HepG2 (cell line): ENCODE data around the gene BDH2. TPM values are rescaled to one million over a fixed set of nuclear protein-coding genes. Genes with fewer than 3 reads are reported as not detected.

Source experiments
- ATAC-seq: fragments of 200-7000 bp; cut with Tn5 transposase; 3 replicates; pipeline ENCODE4 v1.9.1; 2020; ENCODE audit warnings: mild to moderate bottlenecking, moderate library complexity
- BruUV-seq: library from RNA; stranded (reverse); fragments of 400-500 nt; replicated peaks from 2 replicates; lab custom pipeline; 2021; lab: Mats Ljungman, UMichigan
- CTCF ChIA-PET: fragments of 300-600 bp; formaldehyde crosslinking; extraction: SDS; loops from one replicate; lab custom pipeline; 2021; ENCODE audit warnings: low total read pairs, inconsistent platforms, low intra/inter-chr PET ratio; lab: Yijun Ruan, JAX
- POLR2A ChIA-PET: fragments of 350-600 bp; sonication (Branson Sonifier 250); formaldehyde crosslinking; loops from one replicate; lab custom pipeline; 2020; ENCODE audit warnings: antibody characterized with exemption, inconsistent platforms; lab: Yijun Ruan, JAX
- DNase-seq: peaks from one replicate; pipeline ENCODE4 v3.0.0-alpha.2; 2015; ENCODE audit warnings: low spot score
- FAIRE-seq: peaks from 3 replicates; lab custom pipeline; 2011; peaks lifted over from hg19 to GRCh38; lab: Jason Lieb, UNC
- H2AFZ ChIP-seq: one replicate; pipeline ENCODE4 v1.6.1; 2011; ENCODE audit warnings: low read length, inconsistent platforms
- H3K27ac ChIP-seq: fragments of 300-600 bp; 3 replicates; pipeline ENCODE4 v1.8.0; 2011; ENCODE audit warnings: mixed run types, mild to moderate bottlenecking, mixed read lengths, low read length, inconsistent platforms; ENCODE audit not compliant: insufficient read depth; ENCODE audit errors: extremely low read length
- H3K27me3 ChIP-seq, 2 experiments: fragments of 200-600 bp in 1 of 2; 2 replicates in 1 of 2; 3 replicates in 1 of 2; pipeline versions ENCODE4 v1.6.0 to v1.8.0; 2011; ENCODE audit warnings: low read length in 2 of 2, mild to moderate bottlenecking in 2 of 2, moderate library complexity in 2 of 2, inconsistent platforms in 1 of 2; ENCODE audit not compliant: insufficient read depth in 2 of 2, control insufficient read depth in 1 of 2
- H3K36me3 ChIP-seq, 2 experiments: fragments of 200-600 bp in 1 of 2; replicated peaks in 1 of 2; 2 replicates in 1 of 2; 3 replicates in 1 of 2; pipeline versions ENCODE4 v1.5.1 to v1.8.0; 2011; ENCODE audit warnings: low read length in 2 of 2, inconsistent platforms in 1 of 2; ENCODE audit not compliant: insufficient read depth in 2 of 2, control insufficient read depth in 1 of 2
- H3K4me1 ChIP-seq: 2 replicates; pipeline ENCODE4 v1.5.1; 2012; ENCODE audit warnings: low read length, inconsistent platforms; ENCODE audit not compliant: insufficient read depth
- H3K4me2 ChIP-seq: 2 replicates; pipeline ENCODE4 v1.6.0; 2011; ENCODE audit warnings: low read depth, low read length, inconsistent platforms
- H3K4me3 ChIP-seq, 3 experiments: fragments of 200-600 bp in 1 of 3; sonication (generic), shearing (Covaris generic) in 1 of 3; replicated peaks in 1 of 3; 2 replicates each; pipeline ENCODE4 v1.5.1; 2011 to 2016; ENCODE audit warnings: low read length in 3 of 3, inconsistent platforms in 2 of 3, low read depth in 2 of 3, mild to moderate bottlenecking in 2 of 3, control low read depth in 1 of 3, mixed read lengths in 1 of 3; ENCODE audit not compliant: insufficient read depth in 1 of 3
- H3K79me2 ChIP-seq: one replicate; pipeline ENCODE4 v1.6.1; 2011; ENCODE audit warnings: low read length, inconsistent platforms; ENCODE audit not compliant: insufficient read depth
- H3K9ac ChIP-seq: 2 replicates; pipeline ENCODE4 v1.6.0; 2011; ENCODE audit warnings: mild to moderate bottlenecking, low read depth, low read length, inconsistent platforms; ENCODE audit not compliant: insufficient read depth
- H3K9me3 ChIP-seq: 2 replicates; pipeline ENCODE4 v1.5.1; 2012; ENCODE audit warnings: mild to moderate bottlenecking, low read length
- H4K20me1 ChIP-seq: 2 replicates; pipeline ENCODE4 v1.6.0; 2011; ENCODE audit warnings: inconsistent platforms, mild to moderate bottlenecking, low read length, moderate library complexity; ENCODE audit not compliant: insufficient read depth
- ATRX ChIP-seq: sonication (generic); formaldehyde crosslinking; IDR thresholded peaks from 2 replicates; pipeline ENCODE4 v1.4.0; 2020; ENCODE audit warnings: missing genetic modification reagents, borderline replicate concordance
- CCAR2 ChIP-seq: fragments of 200-400 bp; formaldehyde crosslinking; optimal IDR thresholded peaks from 2 replicates; pipeline ENCODE3; 2018; ENCODE audit warnings: low read depth, mild to moderate bottlenecking, low read length, moderate library complexity
- CHD4 ChIP-seq: fragments of 200-600 bp; sonication (generic); IDR thresholded peaks from 2 replicates; pipeline ENCODE4 v1.7.0; 2017; ENCODE audit warnings: mild to moderate bottlenecking, low read length, borderline replicate concordance
- MAFF ChIP-seq: IDR thresholded peaks from 2 replicates; pipeline ENCODE4 v1.6.1; 2011; ENCODE audit warnings: low read depth, low read length, improper control_type of control experiment
- MEIS1 ChIP-seq: sonication (generic); formaldehyde crosslinking; IDR thresholded peaks from 2 replicates; pipeline ENCODE4 v1.9.0; 2021; ENCODE audit warnings: mild to moderate bottlenecking, missing genetic modification reagents, moderate library complexity, borderline replicate concordance
- MTF1 ChIP-seq: sonication (generic); formaldehyde crosslinking; IDR thresholded peaks from 2 replicates; pipeline ENCODE4 v1.5.0; 2020; ENCODE audit warnings: missing genetic modification reagents
- RXRB ChIP-seq: IDR thresholded peaks from 2 replicates; pipeline ENCODE4 v1.6.1; 2016; ENCODE audit warnings: borderline replicate concordance, missing genetic modification reagents, missing compliant biosample characterization
- SP4 ChIP-seq: sonication (generic); formaldehyde crosslinking; IDR thresholded peaks from 2 replicates; pipeline ENCODE4 v1.8.1; 2023; ENCODE audit warnings: mild to moderate bottlenecking, missing genetic modification reagents
- TSC22D2 ChIP-seq: sonication (generic); formaldehyde crosslinking; IDR thresholded peaks from 2 replicates; pipeline ENCODE4 v1.5.1; 2020; ENCODE audit warnings: missing genetic modification reagents, mild to moderate bottlenecking, borderline replicate concordance
- ZBTB21 ChIP-seq: sonication (generic); formaldehyde crosslinking; IDR thresholded peaks from 2 replicates; pipeline ENCODE4 v1.4.0; 2020; ENCODE audit warnings: missing genetic modification reagents
- ZBTB26 ChIP-seq: IDR thresholded peaks from 2 replicates; pipeline ENCODE4 v1.6.1; 2016; ENCODE audit warnings: missing compliant biosample characterization, missing genetic modification reagents, borderline replicate concordance
- ZBTB38 ChIP-seq: sonication (generic); formaldehyde crosslinking; IDR thresholded peaks from 2 replicates; pipeline ENCODE4 v1.5.1; 2020; ENCODE audit warnings: mild to moderate bottlenecking, missing genetic modification reagents
- ZFY ChIP-seq: sonication (generic); formaldehyde crosslinking; IDR thresholded peaks from 2 replicates; pipeline ENCODE4 v1.4.0; 2020; ENCODE audit warnings: missing genetic modification reagents
- ZNF574 ChIP-seq: sonication (generic); formaldehyde crosslinking; IDR thresholded peaks from 2 replicates; pipeline ENCODE4 v1.4.0; 2020; ENCODE audit warnings: missing genetic modification reagents
- ZNF678 ChIP-seq: sonication (generic); formaldehyde crosslinking; IDR thresholded peaks from 2 replicates; pipeline ENCODE4 v1.4.0; 2020; ENCODE audit warnings: mild to moderate bottlenecking, missing genetic modification reagents
- ZNF747 ChIP-seq: sonication (generic); formaldehyde crosslinking; IDR thresholded peaks from 2 replicates; pipeline ENCODE4 v1.8.1; 2023; ENCODE audit warnings: missing genetic modification reagents, mild to moderate bottlenecking, borderline replicate concordance
- WGBS: methylation state at CpG from one replicate; pipeline ENCODE4 v1.1.6; 2017; ENCODE audit warnings: low lambda C conversion rate; 5-methylcytosine and 5-hydroxymethylcytosine counted together
- in situ Hi-C: cut with HindIII; loops from 2 replicates; pipeline ENCODE4 v1.10.0; 2017; ENCODE audit warnings: low pct_unique_long_range_greater_than_20kb; ENCODE audit not compliant: extremely low pct_ligation_motif_present
- intact Hi-C: fragments of 100-400 bp; cut with micrococcal nuclease; formaldehyde crosslinking; loops from one replicate; pipeline ENCODE4 v1.10.0; 2022; ENCODE audit not compliant: unreplicated experiment
- polyA plus RNA-seq, 8 experiments: library from polyadenylated mRNA; depleted of rRNA in 3 of 8; stranded (reverse) in 7 of 8; unstranded in 1 of 8; fragments of >200 nt; fragmentation: Illumina TruSeq in 4 of 8; extraction: Trizol in 4 of 8; gene quantifications; 2 replicates each; pipeline versions ENCODE4 v1.2.1 to v1.2.3, GENCODE V29; 2011 to 2016; ENCODE audit warnings: low read depth in 4 of 8, missing spikeins in 1 of 8, mixed read lengths in 1 of 8; ENCODE audit not compliant: insufficient read depth in 1 of 8
- total RNA-seq, 5 experiments: library from RNA; depleted of rRNA; stranded (reverse); fragments of >200 nt; fragmentation: Illumina TruSeq; extraction: Trizol; gene quantifications; 2 replicates each; pipeline ENCODE4 v1.2.3, GENCODE V29; 2016; ENCODE audit warnings: low read depth in 1 of 5

The BDH2 gene
- total and polyA plus RNA-seq, 2 of the 13 experiments (the other 11 are each of a cell fraction or from before 2014, with no cell fraction given): 34.8 to 46.2 TPM

DNA sequence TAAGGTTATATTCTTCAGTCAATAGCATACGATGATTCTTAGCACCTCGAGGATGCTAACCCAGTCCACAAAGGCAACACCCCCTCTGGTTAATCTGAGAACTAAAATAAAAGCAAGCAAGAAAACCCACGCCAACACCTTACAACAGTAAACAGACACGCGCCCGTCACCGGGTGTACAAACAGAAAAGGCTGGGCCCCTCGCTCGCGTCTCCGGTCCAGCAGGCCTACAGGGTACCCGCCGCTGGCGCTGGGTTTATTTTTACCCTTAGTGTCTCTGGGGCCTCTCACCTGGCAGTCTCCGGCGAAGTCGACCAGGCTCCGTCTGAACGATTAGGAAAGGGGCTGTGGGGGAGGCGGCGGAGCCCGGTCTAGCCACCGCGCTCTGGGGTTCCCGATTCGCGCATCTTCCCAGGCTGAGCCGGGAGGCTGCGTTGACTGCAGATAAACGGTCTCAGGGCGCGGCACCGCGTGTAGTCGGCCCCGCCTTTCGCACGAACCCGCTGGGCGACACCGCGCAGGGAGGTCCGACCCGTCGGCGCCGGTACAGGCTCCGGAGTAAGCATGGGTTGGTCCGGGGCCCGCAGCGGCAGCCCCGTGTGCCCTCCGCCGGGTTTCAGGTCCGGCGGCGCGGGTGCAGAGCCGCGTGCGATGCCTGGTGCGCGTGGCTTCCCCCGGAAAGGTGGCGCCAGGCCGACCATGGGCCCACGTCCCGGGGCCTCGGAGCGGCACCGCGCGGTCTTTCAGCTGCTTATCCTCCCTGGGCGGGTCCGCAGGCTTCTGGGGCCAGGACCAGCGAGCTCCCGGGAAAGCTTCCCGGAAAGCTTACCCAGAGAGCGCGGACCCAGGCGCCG is 23.5 kb downstream of the BDH2 start (continued):
- TF ChIP-seq ZNF678: peak; percentile 72; the same call in 1 of the 2 replicates

DNA sequence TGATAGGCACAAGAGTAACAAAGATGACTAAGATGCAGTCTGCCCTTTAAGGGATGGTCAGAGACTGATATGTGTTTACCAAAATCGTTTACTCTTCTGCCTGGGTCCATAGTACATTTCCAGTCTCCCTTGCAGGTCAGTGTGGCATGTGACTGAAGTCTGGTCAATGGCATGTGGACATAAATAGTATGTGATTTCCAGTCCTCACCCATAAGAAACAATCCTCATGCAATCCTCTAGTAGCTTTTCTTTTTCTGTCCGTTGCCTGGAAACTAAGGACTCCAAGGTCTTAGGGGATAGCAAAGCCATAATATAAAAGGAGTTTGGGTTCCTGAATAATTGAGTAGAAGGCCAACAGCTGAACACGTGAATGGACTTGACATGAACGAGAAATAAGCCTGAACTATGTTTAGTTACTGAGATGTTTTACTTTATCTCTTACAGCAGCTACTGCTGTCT is 24.2 kb downstream of the BDH2 start:
- peak overlapping the region; percentile 98 for H3K9ac ChIP-seq
- TSS peak; percentile 61 for BruUV-seq
- peaks cover 0 to 9% of the 10 kb centered on the region in 2 experiments; a peak in 1 of 5 replicates for H3K36me3 ChIP-seq
- in situ Hi-C loops (no loop called here), intact Hi-C loops (loop anchor here (5.0 kb wide), 1 partner anchor 633 kb away; no protein-coding TSS in a partner anchor)
- CTCF ChIA-PET: no interaction called here
- POLR2A ChIA-PET: interaction anchor here (0.8 to 3.3 kb wide), 8 partner anchors 15 to 575 kb away, joined by 3 to 23 read pairs (median 4); partner anchors contain the start of genes BDH2, CISD2, NFKB1 and UBE2D3
- ATAC-seq (peak; percentile 90), FAIRE-seq (peak; percentile 80), DNase-seq (peak; percentile 96)
- H3K27ac ChIP-seq: peak overlapping the region; percentile 90
- H3K4me2 ChIP-seq: peak overlapping the region; percentile 82
- peaks cover 45% of the 10 kb centered on the region for H3K4me1 ChIP-seq
- 2% methylated on average over 4 of the region's 4 CpGs for WGBS
- H3K4me3 ChIP-seq: peak overlapping the region; percentile 81 to 90 (median 87)
- H4K20me1 ChIP-seq: peaks cover 14% of the 10 kb centered on the region; the same call in 1 of the 2 replicates
- H2AFZ ChIP-seq: no peak overlapping the region
- peaks cover 48% of the 10 kb centered on the region for H3K79me2 ChIP-seq
- no peaks in the 10 kb centered on the region; a peak in 1 of 5 replicates for H3K27me3 ChIP-seq
- H3K9me3 ChIP-seq: no peaks in the 10 kb centered on the region
- TF ChIP-seq ZFY (CRISPR knock-in tag) (no peak), ATRX (CRISPR knock-in tag) (no peak), ZBTB38 (no peak), RXRB (CRISPR knock-in tag) (peak; percentile 85), CCAR2 (no peak), ZNF747 (CRISPR knock-in tag) (peak; percentile 65; the same call in 1 of the 2 replicates), SP4 (no peak), MTF1 (CRISPR knock-in tag) (no peak), TSC22D2 (no peak), MAFF (no peak), ZBTB21 (CRISPR knock-in tag) (no peak), ZBTB26 (0 out of 2 replicates have a peak, but pooled peaks have one; percentile 48), ZNF574 (CRISPR knock-in tag) (peak; percentile 67), MEIS1 (no peak; the same call in 1 of the 2 replicates), CHD4 (no peak; the same call in 1 of the 2 replicates)
